Adrenal gland (tissue), 12 donors: ENCODE measurements around the gene LIMS2. TPM values are rescaled to one million over a fixed set of nuclear protein-coding genes. Genes with fewer than 3 reads are reported as not detected.
A peak's percentile ranks its signal among the peaks of the same experiment; 100 is the strongest.

Experiments
- DNase-seq, 7 donors: peaks; one replicate each; pipeline ENCODE4 v3.0.0-alpha.2; 2019 to 2020
- H3K27ac ChIP-seq, 5 donors: fragments of 200-600 bp; sonication (generic) in 4 of 5; 1 replicate in 3 of 5; 2 replicates in 2 of 5; pipeline versions ENCODE4 v1.5.1 to v1.8.0; 2016 to 2020; ENCODE audit warnings: mild to moderate bottlenecking in 1 of 5
- H3K27me3 ChIP-seq: fragments of 200-600 bp; 2 replicates; pipeline ENCODE4 v1.8.0; 2021
- H3K36me3 ChIP-seq, 2 donors: fragments of 200-600 bp; replicated peaks in 1 of 2; 1 replicate in 1 of 2; 2 replicates in 1 of 2; pipeline versions ENCODE4 v1.5.1 to v1.8.0; 2018 to 2022
- H3K4me1 ChIP-seq, 2 donors: fragments of 200-600 bp; replicated peaks in 1 of 2; 1 replicate in 1 of 2; 2 replicates in 1 of 2; pipeline versions ENCODE4 v1.5.1 to v1.8.0; 2018 to 2021
- H3K4me3 ChIP-seq, 4 donors: fragments of 200-600 bp; sonication (generic) in 3 of 4; one replicate each; pipeline ENCODE4 v1.5.1; 2016 to 2018
- H3K9me3 ChIP-seq, 3 donors: fragments of 200-600 bp; sonication (generic) in 1 of 3; replicated peaks in 1 of 3; 1 replicate in 2 of 3; 2 replicates in 1 of 3; pipeline versions ENCODE4 v1.5.1 to v1.8.0; 2016 to 2021
- CTCF ChIP-seq, 6 experiments: fragments of 450-650 bp in 4 of 6; fragments of 200-600 bp in 2 of 6; sonication (generic) in 1 of 6; IDR thresholded peaks; 1 replicate in 5 of 6; 2 replicates in 1 of 6; pipeline versions ENCODE4 v1.5.1 to v1.8.0; 2016 to 2021; ENCODE audit warnings: antibody characterized with exemption in 6 of 6, mild to moderate bottlenecking in 2 of 6, moderate library complexity in 1 of 6
- POLR2A ChIP-seq, 2 donors: fragments of 450-650 bp; IDR thresholded peaks; one replicate each; pipeline ENCODE4 v1.6.1; 2017; ENCODE audit warnings: antibody characterized with exemption in 2 of 2, mild to moderate bottlenecking in 2 of 2, moderate library complexity in 1 of 2
- WGBS, 4 donors: extraction: QIAGEN DNeasy Blood & Tissue Kit in 2 of 4; methylation state at CpG; one replicate each; pipeline versions ENCODE4 v1.1.5 to v1.1.7; 2013 to 2017; 5-methylcytosine and 5-hydroxymethylcytosine counted together
- intact Hi-C, 2 donors: fragments of 100-400 bp; cut with DNase I; formaldehyde crosslinking; loops; one replicate each; pipeline versions ENCODE4 v1.14.1 to v1.15.0; 2022 to 2023
- polyA plus RNA-seq, 3 donors: library from polyadenylated mRNA; stranded (reverse); fragments of 200-250 nt in 2 of 3; fragments of 350-450 nt in 1 of 3; fragmentation: Illumina TruSeq in 1 of 3; extraction: RNeasy Lipid Tissue Mini Kit (QIAGEN cat#74804) in 1 of 3; gene quantifications; one replicate each; pipeline ENCODE4 v1.2.3, GENCODE V29; 2013 to 2014
- total RNA-seq, 9 donors: library from RNA; depleted of rRNA in 4 of 9; stranded (reverse); fragments of >200 nt in 4 of 9; fragments of 120-200 nt in 1 of 9; fragmentation: NEBNext Ultra II Directional in 1 of 9; extraction: Animal tissue kit (Norgen Biotek cat#: 25700) in 1 of 9; gene quantifications; one replicate each; pipeline versions ENCODE4 v1.1.0 to v1.2.4, GENCODE V29; 2013 to 2023
- donor health status: healthy with polysubstance abuse.
- donor health status: Bipolar disorder and iron deficiency.
- donor health status: DM: yes; HTN: yes; CAD: no.
- donor health status: DM: no; HTN: no; CAD: no.
- donor health status: DM: no; HTN: no; CAD: no.
- donor health status: DM: yes; HTN: yes; CAD: no.

The LIMS2 gene
- total and polyA plus RNA-seq, 12 donors, result 1.4 to 142 (median 16.1) TPM

GRCh38 chr2:127611076-127611925 lies 64.0 kb downstream of the LIMS2 start:
- Histone ChIP-seq H3K27me3 (no peaks in the 10 kb centered on the region), H3K27ac (no peak overlapping the region), H3K9me3 (peaks cover 0 to 4% (median 0%) of the 10 kb centered on the region in 3 donors), H3K4me3 (no peak overlapping the region), H3K4me1 (no peaks in the 10 kb centered on the region), H3K36me3 (no peaks in the 10 kb centered on the region)
- peak in 4 of 7 donors; percentile 0 to 27 (median 7) for DNase-seq
- WGBS, 4 donors, result 76 to 86% (median 82%) methylated on average over 4 to 11 of the region's 11 CpGs
- intact Hi-C loops, result no loop called here
- TF ChIP-seq CTCF (IDR thresholded peaks at IDR 0.05) (no peak), POLR2A (IDR thresholded peaks at IDR 0.05) (no peak)

GRCh38 chr2:127610561-127610960 lies 64.8 kb downstream of the LIMS2 start:
- Histone ChIP-seq H3K27ac (no peak overlapping the region), H3K36me3 (no peaks in the 10 kb centered on the region), H3K4me3 (no peak overlapping the region), H3K4me1 (no peaks in the 10 kb centered on the region), H3K27me3 (no peaks in the 10 kb centered on the region), H3K9me3 (peaks cover 0 to 4% (median 0%) of the 10 kb centered on the region in 3 donors)
- TF ChIP-seq CTCF (IDR thresholded peaks at IDR 0.05) (no peak), POLR2A (IDR thresholded peaks at IDR 0.05) (no peak)
- 75 to 96% (median 86%) methylated on average over 1 of the region's 1 CpG for WGBS, 4 donors
- peak in 1 of 7 donors; percentile 6 for DNase-seq
- intact Hi-C loops, result no loop called here

GRCh38 chr2:127609818-127610217 lies 65.5 kb downstream of the LIMS2 start:
- H3K4me1 ChIP-seq, result no peaks in the 10 kb centered on the region
- H3K9me3 ChIP-seq, result peaks cover 0 to 4% (median 0%) of the 10 kb centered on the region in 3 donors
- TF ChIP-seq CTCF (IDR thresholded peaks at IDR 0.05), result no peak
- no peak for TF ChIP-seq POLR2A (IDR thresholded peaks at IDR 0.05)
- intact Hi-C loops, result no loop called here
- no peaks in the 10 kb centered on the region for H3K36me3 ChIP-seq
- WGBS, 4 donors, result 90 to 94% (median 91%) methylated on average over 8 of the region's 8 CpGs; no CpG with 5 or more reads in 1 of the 4 donors
- peak in 2 of 7 donors; percentile 11 to 28 for DNase-seq
- no peak overlapping the region for H3K27ac ChIP-seq
- H3K4me3 ChIP-seq, result no peak overlapping the region
- no peaks in the 10 kb centered on the region for H3K27me3 ChIP-seq

- DNase-seq, result peak in 2 of 7 donors; percentile 9 to 13
- H3K9me3 ChIP-seq, result peaks cover 0 to 4% (median 0%) of the 10 kb centered on the region in 3 donors
- H3K4me1 ChIP-seq, result no peaks in the 10 kb centered on the region
- H3K4me3 ChIP-seq, result no peak overlapping the region
- TF ChIP-seq CTCF (IDR thresholded peaks at IDR 0.05) (no peak), POLR2A (IDR thresholded peaks at IDR 0.05) (no peak)
- no peaks in the 10 kb centered on the region for H3K36me3 ChIP-seq
- no peaks in the 10 kb centered on the region for H3K27me3 ChIP-seq
- WGBS, 4 donors, result 80 to 88% (median 87%) methylated on average over 13 to 24 of the region's 24 CpGs
- H3K27ac ChIP-seq, result no peak overlapping the region
- intact Hi-C loops, result no loop called here
Measured at GRCh38 chr2:127609031-127609751, 66.1 kb downstream of the LIMS2 start.
